Osteocyte (in vitro differentiated cells): ENCODE measurements around the gene NRK. TPM values are rescaled to one million over a fixed set of nuclear protein-coding genes. Genes with fewer than 3 reads are reported as not detected.
"Not testable (repeated sequence)": the region's sequence is repeated elsewhere in the genome, so short reads cannot be mapped to it uniquely, and the experiment has no call there.

Experiments used
- DNase-seq: peaks from one replicate; pipeline ENCODE4 v3.0.0; 2021; ENCODE audit warnings: mixed read lengths; ENCODE audit not compliant: unreplicated experiment; ENCODE audit errors: extremely low spot score
- H3K27ac Mint-ChIP-seq: one replicate; pipeline ENCODE4 v1.8.0; 2021; ENCODE audit warnings: mild to moderate bottlenecking, mixed read lengths; ENCODE audit not compliant: unreplicated experiment
- H3K27me3 Mint-ChIP-seq: one replicate; pipeline ENCODE4 v1.8.0; 2021; ENCODE audit warnings: mixed read lengths; ENCODE audit not compliant: unreplicated experiment
- H3K36me3 Mint-ChIP-seq: one replicate; pipeline ENCODE4 v1.8.0; 2021; ENCODE audit warnings: mixed read lengths; ENCODE audit not compliant: unreplicated experiment
- H3K4me1 Mint-ChIP-seq: one replicate; pipeline ENCODE4 v1.8.0; 2021; ENCODE audit warnings: mixed read lengths; ENCODE audit not compliant: unreplicated experiment
- H3K4me3 Mint-ChIP-seq: one replicate; pipeline ENCODE4 v1.8.0; 2021; ENCODE audit warnings: mild to moderate bottlenecking, moderate library complexity, mixed read lengths; ENCODE audit not compliant: unreplicated experiment
- H3K9me3 Mint-ChIP-seq: one replicate; pipeline ENCODE4 v1.8.0; 2021; ENCODE audit warnings: mixed read lengths; ENCODE audit not compliant: unreplicated experiment
- CTCF ChIP-seq: fragments of 200-600 bp; sonication (generic); IDR thresholded peaks from 2 replicates; pipeline ENCODE4 v1.5.0; 2021; ENCODE audit warnings: antibody characterized with exemption, mild to moderate bottlenecking, moderate library complexity
- total RNA-seq: library from RNA; stranded (reverse); gene quantifications from 2 replicates; pipeline ENCODE4 v1.2.1, GENCODE V29; 2021

NRK gene
- total RNA-seq, 1 donor from 2014 or later, result 5.6 TPM

- Mint-ChIP-seq H3K27ac (no peak overlapping the region), H3K4me3 (no peak overlapping the region), H3K27me3 (no peaks in the 10 kb centered on the region), H3K4me1 (peaks cover 4% of the 10 kb centered on the region), H3K9me3 (peaks cover 3% of the 10 kb centered on the region), H3K36me3 (no peaks in the 10 kb centered on the region)
- no peak for DNase-seq
- no peak for TF ChIP-seq CTCF
Observed at GRCh38 chrX:105999294-105999693, 177.0 kb downstream of the NRK start.

GRCh38 chrX:106000203-106000602 lies 177.9 kb downstream of the NRK start:
- no peak overlapping the region for H3K27ac Mint-ChIP-seq
- no peaks in the 10 kb centered on the region for H3K27me3 Mint-ChIP-seq
- peaks cover 6% of the 10 kb centered on the region for H3K9me3 Mint-ChIP-seq
- H3K36me3 Mint-ChIP-seq, result no peaks in the 10 kb centered on the region
- no peak for DNase-seq
- H3K4me1 Mint-ChIP-seq, result peaks cover 4% of the 10 kb centered on the region
- no peak overlapping the region for H3K4me3 Mint-ChIP-seq
- TF ChIP-seq CTCF, result no peak

GRCh38 chrX:106000609-106001008 lies 178.3 kb downstream of the NRK start:
- not testable (repeated sequence) for DNase-seq, H3K27me3 Mint-ChIP-seq, H3K27ac Mint-ChIP-seq, H3K4me1 Mint-ChIP-seq, H3K36me3 Mint-ChIP-seq, H3K9me3 Mint-ChIP-seq, H3K4me3 Mint-ChIP-seq

- no peak for DNase-seq
- no peak overlapping the region for H3K4me3 Mint-ChIP-seq
- no peaks in the 10 kb centered on the region for H3K4me1 Mint-ChIP-seq
- H3K27me3 Mint-ChIP-seq, result no peaks in the 10 kb centered on the region
- TF ChIP-seq CTCF, result no peak
- H3K9me3 Mint-ChIP-seq, result peaks cover 23% of the 10 kb centered on the region
- no peaks in the 10 kb centered on the region for H3K36me3 Mint-ChIP-seq
- no peak overlapping the region for H3K27ac Mint-ChIP-seq
Observed at GRCh38 chrX:106005684-106006083, 183.3 kb downstream of the NRK start.

- H3K9me3 Mint-ChIP-seq, result peaks cover 36% of the 10 kb centered on the region
- no peak for DNase-seq
- H3K27me3 Mint-ChIP-seq, result no peaks in the 10 kb centered on the region
- H3K4me1 Mint-ChIP-seq, result no peaks in the 10 kb centered on the region
- no peak for TF ChIP-seq CTCF
- no peaks in the 10 kb centered on the region for H3K36me3 Mint-ChIP-seq
- H3K27ac Mint-ChIP-seq, result no peak overlapping the region
- no peak overlapping the region for H3K4me3 Mint-ChIP-seq
Observed at GRCh38 chrX:106007815-106008214, 185.5 kb downstream of the NRK start.

Other genes with a start within 250 kb of the NRK start
- not detected in 2 replicates for gene SERPINA7, start 216.2 kb downstream of the NRK start, total RNA-seq